ENCODE data around the gene SRPX2. TPM values are rescaled to one million over a fixed set of nuclear protein-coding genes. Genes with fewer than 3 reads are reported as not detected.

SRPX2 gene
- total and polyA plus RNA-seq, 2 of the 13 experiments (the other 11 are each of a cell fraction or from before 2014, with no cell fraction given): 1.5 to 6.7 TPM

DNA sequence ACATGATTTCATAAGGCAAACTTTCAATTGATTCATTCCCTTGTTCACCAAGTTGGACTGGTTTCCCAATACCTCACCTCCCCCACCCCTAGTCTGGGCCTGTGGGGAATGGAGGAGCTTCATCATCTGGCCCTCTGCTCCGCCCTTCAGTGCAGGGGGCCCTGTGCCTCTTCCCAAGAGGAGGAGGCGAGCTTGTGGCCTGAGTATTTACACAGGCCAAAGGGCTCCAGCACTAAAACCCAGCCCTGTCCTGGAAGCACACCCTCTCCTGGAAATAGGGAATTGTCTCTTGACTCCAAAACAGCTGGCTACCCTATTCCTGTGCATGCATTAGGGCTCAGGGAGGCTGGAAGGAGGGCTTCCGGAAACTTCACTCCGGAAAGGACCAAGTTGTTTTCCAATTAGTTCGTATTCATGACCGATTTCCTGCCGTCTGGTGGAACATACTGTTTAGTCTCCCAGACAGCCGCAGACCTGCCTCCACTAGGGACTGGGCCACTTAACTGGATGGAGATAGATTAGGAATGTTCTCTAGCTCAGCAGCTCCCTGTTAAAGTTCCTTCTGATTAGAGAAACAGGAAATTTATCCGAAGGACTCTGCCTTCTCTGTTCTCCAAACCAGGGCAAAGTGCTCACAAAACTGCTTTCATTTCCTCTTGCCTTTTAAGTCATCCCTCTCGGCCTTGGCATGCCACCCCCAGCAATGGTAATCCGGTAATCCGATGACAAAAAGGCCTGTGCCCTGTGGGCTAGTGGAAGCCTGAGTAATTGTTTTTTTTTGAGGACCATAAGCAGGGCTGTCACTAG, 5.8 kb downstream of the SRPX2 start (continued):
- TF ChIP-seq, protein P1, sequence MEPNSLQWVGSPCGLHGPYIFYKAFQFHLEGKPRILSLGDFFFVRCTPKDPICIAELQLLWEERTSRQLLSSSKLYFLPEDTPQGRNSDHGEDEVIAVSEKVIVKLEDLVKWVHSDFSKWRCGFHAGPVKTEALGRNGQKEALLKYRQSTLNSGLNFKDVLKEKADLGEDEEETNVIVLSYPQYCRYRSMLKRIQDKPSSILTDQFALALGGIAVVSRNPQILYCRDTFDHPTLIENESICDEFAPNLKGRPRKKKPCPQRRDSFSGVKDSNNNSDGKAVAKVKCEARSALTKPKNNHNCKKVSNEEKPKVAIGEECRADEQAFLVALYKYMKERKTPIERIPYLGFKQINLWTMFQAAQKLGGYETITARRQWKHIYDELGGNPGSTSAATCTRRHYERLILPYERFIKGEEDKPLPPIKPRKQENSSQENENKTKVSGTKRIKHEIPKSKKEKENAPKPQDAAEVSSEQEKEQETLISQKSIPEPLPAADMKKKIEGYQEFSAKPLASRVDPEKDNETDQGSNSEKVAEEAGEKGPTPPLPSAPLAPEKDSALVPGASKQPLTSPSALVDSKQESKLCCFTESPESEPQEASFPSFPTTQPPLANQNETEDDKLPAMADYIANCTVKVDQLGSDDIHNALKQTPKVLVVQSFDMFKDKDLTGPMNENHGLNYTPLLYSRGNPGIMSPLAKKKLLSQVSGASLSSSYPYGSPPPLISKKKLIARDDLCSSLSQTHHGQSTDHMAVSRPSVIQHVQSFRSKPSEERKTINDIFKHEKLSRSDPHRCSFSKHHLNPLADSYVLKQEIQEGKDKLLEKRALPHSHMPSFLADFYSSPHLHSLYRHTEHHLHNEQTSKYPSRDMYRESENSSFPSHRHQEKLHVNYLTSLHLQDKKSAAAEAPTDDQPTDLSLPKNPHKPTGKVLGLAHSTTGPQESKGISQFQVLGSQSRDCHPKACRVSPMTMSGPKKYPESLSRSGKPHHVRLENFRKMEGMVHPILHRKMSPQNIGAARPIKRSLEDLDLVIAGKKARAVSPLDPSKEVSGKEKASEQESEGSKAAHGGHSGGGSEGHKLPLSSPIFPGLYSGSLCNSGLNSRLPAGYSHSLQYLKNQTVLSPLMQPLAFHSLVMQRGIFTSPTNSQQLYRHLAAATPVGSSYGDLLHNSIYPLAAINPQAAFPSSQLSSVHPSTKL (CRISPR knock-in tag; IDR thresholded peaks at IDR 0.05): peak; percentile 53
- TF ChIP-seq HOXD1 (CRISPR knock-in tag; IDR thresholded peaks at IDR 0.05): no peak
- no peak for TF ChIP-seq NAIF1 (CRISPR knock-in tag; IDR thresholded peaks at IDR 0.05; ENCODE audit: borderline replicate concordance)
- no peak for TF ChIP-seq SP1 (IDR thresholded peaks at IDR 0.05)
- TF ChIP-seq SP1 (CRISPR knock-in tag; IDR thresholded peaks at IDR 0.05): no peak
- TF ChIP-seq HNRNPH1 (optimal IDR thresholded peaks at IDR 0.05; ENCODE audit: low read depth, low read length): no peak
- TF ChIP-seq ELF4 (CRISPR knock-in tag; IDR thresholded peaks at IDR 0.05; ENCODE audit: borderline replicate concordance): no peak
- no peak; the same call in 1 of the 2 replicates for TF ChIP-seq RBFOX2 (IDR thresholded peaks at IDR 0.05; ENCODE audit: low read depth, low read length)
- TF ChIP-seq, protein P2, sequence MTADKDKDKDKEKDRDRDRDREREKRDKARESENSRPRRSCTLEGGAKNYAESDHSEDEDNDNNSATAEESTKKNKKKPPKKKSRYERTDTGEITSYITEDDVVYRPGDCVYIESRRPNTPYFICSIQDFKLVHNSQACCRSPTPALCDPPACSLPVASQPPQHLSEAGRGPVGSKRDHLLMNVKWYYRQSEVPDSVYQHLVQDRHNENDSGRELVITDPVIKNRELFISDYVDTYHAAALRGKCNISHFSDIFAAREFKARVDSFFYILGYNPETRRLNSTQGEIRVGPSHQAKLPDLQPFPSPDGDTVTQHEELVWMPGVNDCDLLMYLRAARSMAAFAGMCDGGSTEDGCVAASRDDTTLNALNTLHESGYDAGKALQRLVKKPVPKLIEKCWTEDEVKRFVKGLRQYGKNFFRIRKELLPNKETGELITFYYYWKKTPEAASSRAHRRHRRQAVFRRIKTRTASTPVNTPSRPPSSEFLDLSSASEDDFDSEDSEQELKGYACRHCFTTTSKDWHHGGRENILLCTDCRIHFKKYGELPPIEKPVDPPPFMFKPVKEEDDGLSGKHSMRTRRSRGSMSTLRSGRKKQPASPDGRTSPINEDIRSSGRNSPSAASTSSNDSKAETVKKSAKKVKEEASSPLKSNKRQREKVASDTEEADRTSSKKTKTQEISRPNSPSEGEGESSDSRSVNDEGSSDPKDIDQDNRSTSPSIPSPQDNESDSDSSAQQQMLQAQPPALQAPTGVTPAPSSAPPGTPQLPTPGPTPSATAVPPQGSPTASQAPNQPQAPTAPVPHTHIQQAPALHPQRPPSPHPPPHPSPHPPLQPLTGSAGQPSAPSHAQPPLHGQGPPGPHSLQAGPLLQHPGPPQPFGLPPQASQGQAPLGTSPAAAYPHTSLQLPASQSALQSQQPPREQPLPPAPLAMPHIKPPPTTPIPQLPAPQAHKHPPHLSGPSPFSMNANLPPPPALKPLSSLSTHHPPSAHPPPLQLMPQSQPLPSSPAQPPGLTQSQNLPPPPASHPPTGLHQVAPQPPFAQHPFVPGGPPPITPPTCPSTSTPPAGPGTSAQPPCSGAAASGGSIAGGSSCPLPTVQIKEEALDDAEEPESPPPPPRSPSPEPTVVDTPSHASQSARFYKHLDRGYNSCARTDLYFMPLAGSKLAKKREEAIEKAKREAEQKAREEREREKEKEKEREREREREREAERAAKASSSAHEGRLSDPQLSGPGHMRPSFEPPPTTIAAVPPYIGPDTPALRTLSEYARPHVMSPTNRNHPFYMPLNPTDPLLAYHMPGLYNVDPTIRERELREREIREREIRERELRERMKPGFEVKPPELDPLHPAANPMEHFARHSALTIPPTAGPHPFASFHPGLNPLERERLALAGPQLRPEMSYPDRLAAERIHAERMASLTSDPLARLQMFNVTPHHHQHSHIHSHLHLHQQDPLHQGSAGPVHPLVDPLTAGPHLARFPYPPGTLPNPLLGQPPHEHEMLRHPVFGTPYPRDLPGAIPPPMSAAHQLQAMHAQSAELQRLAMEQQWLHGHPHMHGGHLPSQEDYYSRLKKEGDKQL (CRISPR knock-in tag; IDR thresholded peaks at IDR 0.05; ENCODE audit: low read depth): no peak; the same call in 1 of the 2 replicates
- no peak for TF ChIP-seq TBP (CRISPR knock-in tag; IDR thresholded peaks at IDR 0.05)
- no peak for TF ChIP-seq SMYD3 (CRISPR knock-in tag; IDR thresholded peaks at IDR 0.05)
- no peak for TF ChIP-seq ZNF235 (CRISPR knock-in tag; IDR thresholded peaks at IDR 0.05; ENCODE audit: borderline replicate concordance)
- TF ChIP-seq, protein P3, sequence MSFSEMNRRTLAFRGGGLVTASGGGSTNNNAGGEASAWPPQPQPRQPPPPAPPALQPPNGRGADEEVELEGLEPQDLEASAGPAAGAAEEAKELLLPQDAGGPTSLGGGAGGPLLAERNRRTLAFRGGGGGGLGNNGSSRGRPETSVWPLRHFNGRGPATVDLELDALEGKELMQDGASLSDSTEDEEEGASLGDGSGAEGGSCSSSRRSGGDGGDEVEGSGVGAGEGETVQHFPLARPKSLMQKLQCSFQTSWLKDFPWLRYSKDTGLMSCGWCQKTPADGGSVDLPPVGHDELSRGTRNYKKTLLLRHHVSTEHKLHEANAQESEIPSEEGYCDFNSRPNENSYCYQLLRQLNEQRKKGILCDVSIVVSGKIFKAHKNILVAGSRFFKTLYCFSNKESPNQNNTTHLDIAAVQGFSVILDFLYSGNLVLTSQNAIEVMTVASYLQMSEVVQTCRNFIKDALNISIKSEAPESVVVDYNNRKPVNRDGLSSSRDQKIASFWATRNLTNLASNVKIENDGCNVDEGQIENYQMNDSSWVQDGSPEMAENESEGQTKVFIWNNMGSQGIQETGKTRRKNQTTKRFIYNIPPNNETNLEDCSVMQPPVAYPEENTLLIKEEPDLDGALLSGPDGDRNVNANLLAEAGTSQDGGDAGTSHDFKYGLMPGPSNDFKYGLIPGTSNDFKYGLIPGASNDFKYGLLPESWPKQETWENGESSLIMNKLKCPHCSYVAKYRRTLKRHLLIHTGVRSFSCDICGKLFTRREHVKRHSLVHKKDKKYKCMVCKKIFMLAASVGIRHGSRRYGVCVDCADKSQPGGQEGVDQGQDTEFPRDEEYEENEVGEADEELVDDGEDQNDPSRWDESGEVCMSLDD (CRISPR knock-in tag; IDR thresholded peaks at IDR 0.05; ENCODE audit: borderline replicate concordance): no peak
- TF ChIP-seq, protein P4, sequence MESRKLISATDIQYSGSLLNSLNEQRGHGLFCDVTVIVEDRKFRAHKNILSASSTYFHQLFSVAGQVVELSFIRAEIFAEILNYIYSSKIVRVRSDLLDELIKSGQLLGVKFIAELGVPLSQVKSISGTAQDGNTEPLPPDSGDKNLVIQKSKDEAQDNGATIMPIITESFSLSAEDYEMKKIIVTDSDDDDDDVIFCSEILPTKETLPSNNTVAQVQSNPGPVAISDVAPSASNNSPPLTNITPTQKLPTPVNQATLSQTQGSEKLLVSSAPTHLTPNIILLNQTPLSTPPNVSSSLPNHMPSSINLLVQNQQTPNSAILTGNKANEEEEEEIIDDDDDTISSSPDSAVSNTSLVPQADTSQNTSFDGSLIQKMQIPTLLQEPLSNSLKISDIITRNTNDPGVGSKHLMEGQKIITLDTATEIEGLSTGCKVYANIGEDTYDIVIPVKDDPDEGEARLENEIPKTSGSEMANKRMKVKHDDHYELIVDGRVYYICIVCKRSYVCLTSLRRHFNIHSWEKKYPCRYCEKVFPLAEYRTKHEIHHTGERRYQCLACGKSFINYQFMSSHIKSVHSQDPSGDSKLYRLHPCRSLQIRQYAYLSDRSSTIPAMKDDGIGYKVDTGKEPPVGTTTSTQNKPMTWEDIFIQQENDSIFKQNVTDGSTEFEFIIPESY (CRISPR knock-in tag; IDR thresholded peaks at IDR 0.05): no peak
